Activated CD4-positive, alpha-beta T cell treated with anti-CD3 and anti-CD28 coated beads for 48 hours (primary cell): ENCODE measurements around the gene TMEM141.
"Not testable (repeated sequence)": the region's sequence is repeated elsewhere in the genome, so short reads cannot be mapped to it uniquely, and the experiment has no call there.

Experiments
- DNase-seq: peaks from one replicate; pipeline ENCODE4 v3.0.0-alpha.2; 2020

Gene TMEM141

DNA sequence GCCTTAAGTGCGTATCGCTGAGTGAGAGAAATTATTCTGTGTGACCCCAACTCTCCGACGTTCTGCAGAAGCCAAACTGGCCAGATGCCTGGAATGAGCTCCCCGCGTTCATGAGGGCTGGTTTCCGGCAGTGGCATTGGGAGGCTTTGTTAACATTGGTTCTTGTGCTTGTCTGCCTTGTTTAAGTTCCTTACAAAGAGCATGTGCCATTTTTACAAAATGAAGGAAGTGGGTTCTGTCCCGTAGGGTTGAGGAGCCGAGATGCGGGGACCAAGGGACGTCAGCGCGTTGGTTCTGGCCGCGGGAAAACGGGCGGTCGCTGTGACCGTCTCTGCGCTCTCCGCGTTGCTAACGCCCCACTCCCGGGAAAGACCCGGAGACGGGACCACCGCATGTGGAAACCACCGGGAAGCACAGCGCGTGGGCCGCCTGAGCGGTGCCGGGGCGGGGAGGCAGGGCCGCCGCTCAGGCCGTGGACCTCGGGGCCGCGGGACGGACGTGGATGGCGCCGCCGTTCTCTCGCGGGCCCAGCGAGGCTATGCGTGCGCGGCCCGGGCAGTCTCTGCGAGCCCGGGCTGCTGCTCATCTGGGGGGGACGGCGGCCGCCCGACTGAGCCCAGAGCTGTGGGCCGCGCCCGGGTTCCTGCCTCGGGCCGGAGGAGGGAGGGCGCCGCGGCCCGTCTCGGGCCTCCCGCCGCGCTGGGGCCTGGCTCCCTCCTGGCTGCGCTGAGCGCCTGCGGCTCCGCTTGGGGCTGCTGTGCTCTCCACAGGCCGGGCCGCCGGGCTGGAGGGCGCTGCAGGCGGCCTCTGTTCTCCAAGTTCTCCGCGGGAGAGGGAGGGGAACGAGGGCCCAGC, 30.1 kb downstream of the TMEM141 start:
- no peak for DNase-seq

DNA sequence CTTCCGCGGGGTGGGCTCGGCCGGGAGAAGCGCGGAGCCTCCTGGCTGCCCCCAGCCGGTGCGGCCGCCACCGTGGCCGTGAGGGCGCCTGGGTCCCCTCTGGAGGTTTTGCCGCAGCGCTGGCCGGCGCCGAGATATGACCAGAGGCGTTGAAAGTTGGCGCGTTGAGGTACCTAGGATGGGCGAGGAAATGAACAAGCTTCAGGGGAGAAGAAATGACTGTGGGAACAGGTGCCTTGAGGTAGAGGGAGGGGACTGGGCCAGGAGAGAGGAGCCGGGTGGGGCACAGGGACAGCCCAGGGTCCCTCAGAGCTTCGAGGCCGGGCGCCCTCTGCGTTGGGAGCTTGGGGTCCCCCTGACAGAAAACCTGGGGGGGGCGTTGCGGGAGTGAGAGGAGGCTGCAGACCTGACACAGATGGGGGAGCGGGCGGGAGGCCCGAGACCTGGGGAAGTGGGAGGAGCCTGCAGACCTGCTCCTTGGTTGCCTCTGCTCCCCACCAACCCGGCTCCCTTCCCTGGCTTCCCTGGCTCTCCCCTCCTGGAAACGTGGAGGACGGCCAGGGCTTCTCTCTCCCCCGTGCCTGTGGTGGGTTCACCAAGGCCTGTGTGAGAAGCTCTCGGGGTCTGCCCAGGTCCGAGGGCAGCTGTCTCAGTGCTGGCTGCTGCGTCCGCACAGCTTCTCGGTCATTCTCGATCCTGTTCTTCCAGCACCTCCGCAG, 30.8 kb downstream of the TMEM141 start:
- DNase-seq: no peak

DNA sequence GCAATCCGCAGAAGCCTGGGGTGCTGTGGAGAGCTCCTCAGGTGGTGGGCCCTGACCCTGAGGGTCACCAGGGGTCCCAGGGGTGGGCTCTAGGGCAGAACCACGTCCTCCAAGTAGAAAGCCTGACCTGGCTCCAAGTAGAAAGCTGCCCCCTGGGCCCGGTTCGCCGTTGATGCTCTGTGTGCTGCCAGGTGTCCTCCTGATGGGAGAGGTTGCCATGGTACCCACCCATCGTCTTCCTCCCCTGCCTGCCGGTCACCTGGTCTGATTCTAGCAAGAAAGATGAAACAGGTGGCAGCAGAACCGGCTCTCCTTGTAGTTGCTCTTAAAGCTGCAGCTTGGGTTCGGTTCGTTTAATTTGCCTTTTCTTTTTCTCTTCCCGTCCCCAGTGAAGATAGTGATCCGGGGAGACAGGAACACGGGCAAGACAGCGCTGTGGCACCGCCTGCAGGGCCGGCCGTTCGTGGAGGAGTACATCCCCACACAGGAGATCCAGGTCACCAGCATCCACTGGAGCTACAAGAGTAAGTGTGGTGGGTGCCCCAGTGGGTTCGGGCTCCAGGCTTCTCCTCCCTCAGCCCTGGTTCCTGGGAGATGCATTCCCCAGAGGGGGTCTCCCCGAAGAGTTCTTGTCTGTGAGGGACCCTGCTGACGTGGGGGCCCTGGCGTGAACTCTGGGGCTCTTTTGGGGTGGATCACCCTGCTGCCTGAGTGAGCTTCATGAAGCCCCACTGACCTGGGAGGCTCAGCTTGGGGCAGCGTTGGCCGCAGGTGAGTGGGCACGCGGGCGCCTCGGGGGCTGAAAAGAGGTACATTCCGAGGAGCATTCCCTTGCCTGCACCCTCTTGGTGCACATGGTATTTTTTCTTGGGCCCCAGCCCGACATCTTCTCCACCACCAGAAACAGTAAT, 32.2 kb downstream of the TMEM141 start:
- no peak for DNase-seq

DNA sequence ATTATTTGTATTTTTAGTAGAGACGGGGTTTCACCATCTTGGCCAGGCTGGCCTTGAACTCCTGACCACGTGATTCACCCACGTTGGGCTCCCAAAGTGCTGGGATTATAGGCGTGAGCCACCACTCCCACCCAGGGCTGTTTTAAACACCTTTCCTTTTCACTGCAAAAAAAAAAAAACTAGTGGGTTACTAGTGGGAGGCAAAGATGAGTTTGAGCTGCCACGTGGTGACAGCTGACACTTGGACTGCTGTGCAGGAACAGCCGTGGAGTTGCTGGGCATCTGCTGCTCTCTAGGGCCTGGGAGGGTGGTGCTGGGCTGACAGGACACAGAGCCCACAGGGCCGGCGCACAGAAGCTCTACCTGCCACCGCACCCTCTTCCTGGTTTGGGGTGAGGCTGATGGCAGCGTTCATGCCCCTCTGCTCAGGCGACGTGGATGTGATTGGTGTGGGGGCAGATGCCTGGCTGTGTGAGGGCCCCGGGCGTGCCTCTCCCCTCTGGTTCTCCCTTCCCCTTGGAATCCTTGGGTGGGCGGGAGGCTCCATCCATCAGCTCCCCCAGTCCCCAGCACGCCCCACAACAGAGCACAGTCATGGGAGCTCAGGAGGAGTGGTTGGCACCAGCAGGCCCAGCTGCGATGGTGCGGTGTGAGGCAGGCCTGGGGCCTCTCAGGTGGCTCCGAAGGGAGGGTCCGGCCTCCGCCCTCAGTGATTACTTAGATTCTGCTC, 33.5 kb downstream of the TMEM141 start:
- DNase-seq: no peak

DNA sequence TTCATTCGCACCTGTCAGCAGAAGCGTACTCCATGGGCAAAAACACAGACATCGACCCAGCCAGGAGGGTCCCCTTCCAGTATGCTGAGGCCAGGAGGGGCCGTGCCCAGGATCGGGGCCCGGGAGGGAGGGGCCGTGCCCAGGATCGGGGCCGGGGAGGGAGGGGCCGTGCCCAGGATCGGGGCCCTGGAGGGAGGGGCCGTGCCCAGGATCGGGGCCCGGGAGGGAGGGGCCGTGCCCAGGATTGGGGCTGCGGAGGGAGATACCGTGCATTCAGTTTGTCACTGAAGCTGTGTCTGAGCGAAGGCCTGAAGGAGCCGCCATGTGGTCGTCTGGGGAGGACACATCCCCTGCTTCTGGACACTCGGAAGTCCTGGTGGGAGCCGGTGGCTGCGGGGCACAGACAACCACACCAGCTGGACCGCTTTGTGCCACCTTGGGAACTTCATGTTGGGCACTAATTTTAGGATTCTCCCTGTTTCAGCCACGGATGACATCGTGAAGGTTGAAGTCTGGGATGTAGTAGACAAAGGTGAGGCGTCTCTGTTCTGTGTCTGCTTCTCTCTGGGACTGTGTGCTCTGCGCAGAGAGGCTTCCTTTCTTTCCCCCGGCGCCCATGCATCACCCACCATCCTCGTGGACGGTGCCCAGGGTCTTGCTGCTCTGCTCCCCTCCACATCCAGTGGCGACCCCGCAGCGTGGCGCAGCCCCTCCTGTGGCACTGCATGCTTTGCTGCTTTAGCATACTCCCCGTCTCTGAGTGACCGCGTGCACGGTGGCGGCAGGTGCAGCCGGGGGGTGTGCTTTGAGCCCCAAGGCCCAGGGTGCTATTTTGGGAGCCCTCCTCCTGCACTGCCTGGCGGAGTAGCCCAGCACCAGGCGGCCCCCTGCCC, 34.4 kb downstream of the TMEM141 start:
- no peak for DNase-seq

DNA sequence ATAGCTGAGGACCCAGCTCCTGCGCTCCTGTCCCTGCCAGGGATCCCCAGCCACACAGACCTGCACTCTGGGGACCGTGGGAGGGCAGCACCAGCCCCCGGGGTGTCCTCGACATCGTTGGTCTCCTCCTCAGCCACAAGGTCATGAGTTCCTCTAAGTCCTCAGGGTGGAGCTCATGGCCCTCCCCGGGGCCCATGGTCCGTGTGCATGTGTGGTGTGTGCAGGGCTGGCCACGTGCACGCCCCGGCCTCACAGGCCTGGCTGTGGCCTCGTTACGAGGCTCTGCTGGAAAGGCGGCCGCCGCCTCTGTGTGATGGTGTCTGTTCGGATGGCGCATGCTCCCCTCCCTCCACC, 35.0 kb downstream of the TMEM141 start:
- DNase-seq: no peak

DNA sequence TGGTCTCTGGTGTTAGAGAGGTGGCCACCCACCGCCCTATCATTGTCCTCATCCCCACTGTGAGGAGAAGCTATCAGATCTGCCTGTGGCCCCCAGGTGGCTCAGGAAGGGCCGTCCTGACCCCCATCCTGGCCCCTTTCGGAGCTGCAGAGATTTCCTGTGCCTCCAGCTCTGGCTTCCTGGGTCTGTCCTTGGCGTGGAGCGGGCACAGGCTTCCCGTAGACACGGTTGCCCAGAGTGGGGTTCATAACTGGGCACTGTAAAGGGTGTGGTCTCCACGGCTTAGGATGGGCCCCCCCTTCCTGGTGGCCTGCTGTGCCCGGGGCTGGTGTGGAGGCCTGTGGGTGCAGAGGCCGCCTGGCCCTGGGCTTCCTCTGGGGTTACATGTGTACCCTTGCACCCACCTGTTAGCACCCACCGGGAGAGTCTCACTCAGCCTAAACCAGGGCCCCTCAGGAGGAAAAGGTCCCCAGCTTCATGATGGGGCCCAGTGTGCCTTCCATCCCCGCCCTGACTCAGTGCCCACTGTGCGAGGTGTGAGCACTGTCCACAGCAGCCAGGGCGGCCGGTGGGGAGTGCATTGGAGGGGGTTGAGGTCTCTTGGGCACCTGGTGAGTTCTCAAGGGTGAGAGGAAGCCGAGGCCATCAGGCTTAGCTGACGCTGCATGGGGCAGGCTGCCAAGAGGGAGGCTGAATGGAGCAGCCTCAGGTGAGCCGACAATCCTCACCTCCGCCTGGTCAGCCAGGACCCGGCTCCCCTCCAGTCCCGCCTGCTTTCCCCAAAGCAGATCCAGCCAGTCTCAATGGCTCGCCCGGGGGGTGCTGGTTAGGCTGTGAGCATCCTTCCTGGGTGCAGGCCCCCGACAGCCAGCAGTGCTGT, 35.8 kb downstream of the TMEM141 start:
- DNase-seq: no peak

DNA sequence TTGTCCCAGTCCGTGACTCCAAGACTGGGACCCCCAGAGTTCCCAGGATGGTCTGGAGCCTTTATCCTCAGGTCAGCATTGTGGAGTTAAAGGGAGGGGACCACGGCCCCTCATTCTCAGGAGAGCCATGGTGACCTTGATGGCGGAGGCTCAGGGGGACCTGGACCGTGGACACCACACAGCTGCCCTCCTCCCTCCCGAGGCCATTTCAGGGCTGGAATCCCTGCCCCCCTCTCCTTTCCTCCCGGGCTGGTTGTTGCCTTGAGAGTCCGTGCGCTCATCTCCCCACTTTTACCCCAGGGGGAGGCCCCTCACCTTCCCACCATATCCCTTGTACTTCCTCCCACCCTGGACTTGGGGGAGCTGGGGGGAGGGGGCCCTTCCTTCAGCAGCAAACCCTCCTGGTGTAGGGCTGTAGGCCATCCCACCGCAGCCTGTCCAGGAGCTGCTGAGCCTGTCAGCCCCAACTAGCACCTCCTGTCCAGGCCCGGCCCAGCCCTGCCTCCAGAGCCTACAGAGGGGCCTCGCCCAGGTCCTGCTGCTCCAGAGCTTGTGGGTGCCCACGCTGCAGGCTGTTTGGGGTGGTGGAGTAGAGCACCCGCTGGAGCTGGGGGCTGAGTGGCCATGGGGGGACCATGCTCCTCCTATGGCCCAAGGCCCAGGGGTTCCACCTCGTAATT, 36.8 kb downstream of the TMEM141 start:
- DNase-seq: no peak

DNA sequence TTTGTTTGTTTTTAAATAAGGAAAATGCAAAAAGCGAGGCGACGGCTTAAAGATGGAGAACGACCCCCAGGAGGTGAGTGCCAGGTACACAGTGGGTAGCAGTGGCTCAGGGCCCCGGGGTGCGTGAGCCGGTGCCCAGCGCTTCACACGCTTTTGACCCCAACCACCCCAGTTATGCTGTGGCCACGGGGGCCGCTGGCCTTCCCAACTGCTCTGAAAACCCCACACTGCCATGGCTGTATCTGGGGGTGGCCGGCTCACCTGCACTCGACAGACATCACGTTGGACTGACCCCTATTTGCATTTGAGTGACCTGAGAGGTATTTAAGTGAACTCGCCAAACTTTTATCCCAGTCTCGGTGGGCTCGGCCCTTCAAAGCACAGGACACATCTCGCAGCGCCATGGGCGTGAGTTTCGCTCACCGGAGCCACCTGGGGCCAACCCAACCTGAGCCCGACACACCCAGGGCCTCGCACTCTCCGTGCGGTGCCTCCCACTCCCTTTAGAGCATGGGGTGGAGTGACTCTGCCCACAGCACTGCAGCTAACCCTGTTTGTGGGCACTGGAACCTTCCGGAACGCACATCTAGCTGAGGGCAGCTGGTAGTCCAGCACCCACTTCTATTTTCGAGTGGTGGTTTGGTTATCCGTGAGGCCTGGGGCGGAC, 37.5 kb downstream of the TMEM141 start:
- no peak for DNase-seq

DNA sequence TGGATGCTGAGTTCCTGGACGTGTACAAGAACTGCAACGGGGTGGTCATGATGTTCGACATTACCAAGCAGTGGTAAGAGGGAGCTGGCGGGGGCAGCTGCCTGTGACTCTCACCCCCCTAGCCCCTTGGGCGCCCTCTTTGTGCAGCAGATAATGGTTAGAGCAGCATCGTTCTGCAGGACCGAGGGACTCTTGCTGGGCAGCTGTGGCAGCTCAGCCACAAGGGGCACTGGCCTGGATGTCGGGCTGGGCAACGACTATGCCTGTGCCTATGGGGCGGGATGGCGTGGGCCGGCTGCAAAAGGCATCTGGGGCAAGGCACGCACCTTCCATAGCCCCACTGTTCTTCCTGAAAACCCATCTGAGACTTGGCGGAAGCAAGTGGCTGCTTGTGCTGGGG, 38.3 kb downstream of the TMEM141 start:
- no peak for DNase-seq

DNA sequence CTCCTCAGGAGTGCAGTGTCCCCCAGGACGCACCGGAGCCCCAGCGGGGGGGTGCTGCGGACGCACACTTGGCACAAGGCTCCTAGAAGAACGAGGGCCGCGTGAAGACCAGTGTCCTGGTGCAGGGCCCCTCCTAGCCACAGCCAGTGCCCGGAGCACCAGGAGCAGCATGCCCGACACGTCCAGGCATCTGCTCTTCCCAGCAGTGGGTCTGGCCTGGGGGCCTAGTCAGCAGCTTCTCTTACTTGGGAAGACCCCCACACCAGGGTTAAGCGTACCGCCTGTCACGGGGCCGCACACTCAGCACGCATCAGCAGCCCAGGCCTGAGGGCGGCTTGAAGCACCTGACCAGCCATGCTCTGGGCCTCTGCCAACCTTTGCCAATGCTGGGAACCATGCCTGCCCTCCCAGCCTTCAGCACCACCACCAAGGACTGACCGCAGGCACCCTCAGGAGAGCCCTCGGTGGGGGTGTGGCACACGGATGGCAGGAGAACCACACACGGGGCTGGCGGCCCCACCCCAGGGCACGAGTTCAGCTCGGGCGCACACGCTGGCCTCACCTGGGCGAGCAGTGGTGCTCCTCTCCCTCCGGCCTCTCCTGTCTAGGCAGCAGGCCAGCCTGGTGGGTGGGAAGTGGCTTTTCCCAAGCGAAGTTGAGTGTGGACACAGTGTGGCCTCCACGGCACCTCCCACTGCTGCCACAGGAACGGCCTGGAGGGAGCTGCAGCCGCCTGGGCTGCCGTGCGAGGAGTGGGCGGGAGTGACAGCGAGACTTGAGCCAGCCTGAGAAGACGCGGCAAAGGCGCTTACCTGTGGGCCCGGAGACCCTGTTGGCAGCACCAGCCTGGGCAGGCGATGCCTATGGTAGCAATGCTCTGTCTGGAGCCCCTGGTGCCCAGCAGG, 39.1 kb downstream of the TMEM141 start:
- DNase-seq: no peak

DNA sequence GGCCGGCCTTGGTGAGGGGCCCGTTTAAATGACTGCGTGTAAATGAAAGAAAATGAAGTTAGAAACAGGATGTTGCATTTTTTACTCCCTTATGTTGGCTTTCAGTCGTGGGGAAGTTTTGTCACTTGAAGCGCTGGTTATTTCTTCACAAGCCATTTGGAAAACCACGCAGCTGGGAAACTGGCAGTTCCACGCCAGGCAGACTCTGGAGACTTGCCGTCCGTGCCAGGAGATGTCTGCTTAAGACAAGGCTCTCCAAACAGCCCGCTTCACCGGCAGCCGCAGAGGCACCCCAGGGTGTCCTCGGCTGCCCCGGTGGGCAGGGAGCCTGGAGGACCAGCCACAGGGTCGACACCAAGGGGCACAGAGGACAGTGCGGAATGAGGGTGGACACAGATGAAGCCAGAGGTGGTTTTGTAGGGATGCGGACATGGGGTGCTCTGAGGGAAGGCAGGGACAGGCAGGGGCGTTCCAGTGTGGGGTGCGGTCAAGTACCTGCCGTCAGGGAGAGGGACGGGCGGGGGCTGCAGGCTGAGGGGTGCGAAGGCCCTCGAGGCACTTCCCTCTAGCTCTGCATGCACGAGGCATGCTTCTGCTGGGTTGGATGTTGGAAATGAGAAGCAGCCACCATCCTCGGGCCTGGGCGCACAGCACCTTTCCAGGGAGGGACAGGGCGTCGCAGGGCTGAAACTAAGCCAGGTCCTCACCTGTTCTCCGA, 40.0 kb downstream of the TMEM141 start:
- DNase-seq: no peak

DNA sequence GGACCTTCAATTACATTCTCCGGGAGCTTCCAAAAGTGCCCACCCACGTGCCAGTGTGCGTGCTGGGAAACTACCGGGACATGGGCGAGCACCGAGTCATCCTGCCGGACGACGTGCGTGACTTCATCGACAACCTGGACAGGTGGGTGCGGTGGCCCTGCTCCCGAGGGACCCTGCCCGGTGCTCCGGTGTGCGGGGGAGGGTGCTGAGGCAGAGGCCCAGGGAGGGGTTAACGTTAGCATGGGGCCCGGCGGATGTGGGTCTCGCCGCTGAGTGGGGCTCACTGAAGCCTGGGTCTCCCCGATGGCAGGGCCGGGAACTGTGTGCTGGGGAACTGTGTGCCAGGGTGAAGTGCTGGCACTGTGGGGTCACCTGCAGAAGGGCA, 40.6 kb downstream of the TMEM141 start:
- DNase-seq: no peak

DNA sequence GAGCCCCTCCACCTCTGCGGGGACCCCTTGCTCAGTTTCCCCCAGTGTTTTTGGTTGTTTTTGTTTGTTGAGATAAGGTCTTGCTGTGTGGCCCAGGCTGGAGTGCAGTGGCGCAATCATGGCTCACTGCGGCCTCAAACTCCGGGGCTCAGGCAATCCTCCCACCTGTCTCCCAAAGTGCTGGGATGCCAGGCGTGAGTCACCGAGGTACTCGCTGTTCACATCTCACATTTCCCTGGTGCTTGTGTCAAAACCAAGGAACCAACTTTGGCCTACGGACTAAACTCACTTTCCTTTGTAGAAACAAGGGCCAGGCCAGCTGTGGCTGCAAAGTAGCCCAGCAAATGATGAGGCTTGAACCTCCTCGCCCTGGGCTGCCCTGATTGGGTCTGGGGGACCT, 41.4 kb downstream of the TMEM141 start:
- no peak for DNase-seq

DNA sequence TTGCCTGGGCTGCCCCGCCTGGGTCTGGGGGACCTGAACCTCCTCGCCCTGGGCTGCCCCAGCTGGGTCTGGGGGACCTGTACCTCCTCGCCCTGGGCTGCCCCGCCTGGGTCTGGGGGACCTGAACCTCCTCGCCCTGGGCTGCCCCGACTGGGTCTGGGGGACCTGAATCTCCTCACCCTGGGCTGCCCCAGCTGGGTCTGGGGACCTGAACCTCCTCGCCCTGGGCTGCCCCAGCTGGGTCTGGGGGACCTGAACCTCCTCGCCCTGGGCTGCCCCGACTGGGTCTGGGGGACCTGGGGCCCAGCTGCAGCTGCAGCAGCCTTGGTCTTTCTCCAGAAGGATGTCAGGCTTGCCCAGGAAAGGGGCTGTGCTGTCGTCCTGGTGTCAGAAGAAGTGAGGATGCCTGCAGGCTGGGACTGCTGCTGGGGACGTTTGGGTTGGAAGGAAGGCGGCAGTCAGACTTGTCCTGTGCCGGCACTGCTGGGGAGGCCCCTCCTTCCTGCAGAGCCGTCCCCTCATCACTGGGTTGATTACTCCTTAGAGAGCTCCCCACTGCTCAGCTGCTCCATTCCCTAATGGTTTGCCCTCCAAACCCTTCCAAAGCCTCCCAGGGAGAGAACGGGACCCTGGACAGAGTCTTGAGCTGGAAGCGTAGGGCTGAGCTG, 42.4 kb downstream of the TMEM141 start:
- not testable (repeated sequence) for DNase-seq

DNA sequence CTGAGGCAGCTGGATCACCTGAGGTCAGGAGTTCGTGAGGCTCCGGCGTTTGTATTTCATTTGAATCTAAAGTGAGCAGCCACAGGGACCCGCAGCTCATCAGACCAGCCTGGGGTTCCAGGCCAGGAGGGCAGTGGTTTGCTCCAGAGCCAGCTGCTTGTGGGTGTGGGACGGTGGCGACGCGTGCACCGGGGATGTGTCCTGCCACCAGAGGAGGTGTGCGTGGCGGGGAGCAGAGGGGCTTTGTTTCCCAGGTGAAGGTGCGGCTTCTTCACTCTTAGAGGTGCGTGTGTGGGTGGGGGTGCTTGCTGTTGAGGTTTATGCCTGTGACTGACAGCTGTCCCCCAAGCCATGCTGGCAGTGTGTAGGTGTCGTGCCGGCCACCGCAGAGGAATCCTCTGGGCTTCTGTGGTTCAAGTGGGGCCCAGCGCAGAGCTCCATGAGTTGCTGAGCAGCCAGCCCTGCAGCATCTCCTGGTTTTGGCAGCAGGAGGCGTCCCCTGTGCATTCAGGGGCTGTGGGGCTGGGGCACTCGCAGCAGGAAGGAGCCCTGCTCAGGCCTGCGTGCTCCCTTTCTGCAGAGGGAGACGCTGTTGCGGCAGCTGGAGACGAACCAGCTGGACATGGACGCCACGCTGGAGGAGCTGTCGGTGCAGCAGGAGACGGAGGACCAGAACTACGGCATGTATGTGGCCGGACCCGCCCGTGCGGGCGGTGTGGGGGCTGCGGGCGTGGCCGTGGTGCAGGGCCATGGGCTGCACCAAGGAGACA, 44.2 kb downstream of the TMEM141 start:
- no peak for DNase-seq
